SIG-M5 treated with dmso at 0.1 percent for 504 hours (cell line): ENCODE measurements around the gene FNDC3B.
A peak's percentile ranks its signal among the peaks of the same experiment; 100 is the strongest.

Experiments
- DNase-seq: peaks from one replicate; lab custom pipeline; 2025; ENCODE audit not compliant: unreplicated experiment; lab: John Stamatoyannopoulos, UW

FNDC3B gene

GRCh38 chr3:172323894-172324610 is 284.7 kb downstream of the FNDC3B start:
- DNase-seq = no peak

DNA sequence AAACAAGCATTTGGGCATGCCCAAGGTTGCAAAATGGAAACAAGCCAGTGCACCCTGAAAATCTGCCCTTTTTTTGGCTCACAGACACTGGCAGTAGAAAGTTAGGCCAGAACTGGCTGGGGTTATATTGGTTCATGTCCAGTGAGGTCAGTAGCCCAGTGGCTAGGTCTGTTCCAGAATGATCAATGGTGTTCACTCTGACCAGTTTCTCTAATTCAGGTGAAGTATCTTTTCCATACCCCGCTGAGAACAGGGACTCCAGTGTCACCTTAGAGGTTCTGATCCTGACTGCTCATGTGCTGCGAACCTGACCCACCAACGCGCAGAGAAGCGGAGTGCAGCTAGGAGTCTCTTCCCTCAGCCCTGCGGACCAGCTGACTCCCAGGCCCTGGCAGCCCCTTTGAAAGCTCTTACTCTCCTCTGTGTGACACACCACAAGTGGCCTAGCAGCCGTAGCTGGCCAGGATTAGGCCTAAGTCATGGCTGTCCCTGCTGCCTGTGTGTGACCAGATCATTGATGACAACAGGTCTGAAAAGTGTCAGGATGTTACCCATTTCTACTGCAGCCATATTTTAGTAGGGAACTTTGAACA is 285.3 kb downstream of the FNDC3B start:
- DNase-seq = no peak

- DNase-seq = no peak
Observed at GRCh38 chr3:172325461-172325860, 286.1 kb downstream of the FNDC3B start.

DNA sequence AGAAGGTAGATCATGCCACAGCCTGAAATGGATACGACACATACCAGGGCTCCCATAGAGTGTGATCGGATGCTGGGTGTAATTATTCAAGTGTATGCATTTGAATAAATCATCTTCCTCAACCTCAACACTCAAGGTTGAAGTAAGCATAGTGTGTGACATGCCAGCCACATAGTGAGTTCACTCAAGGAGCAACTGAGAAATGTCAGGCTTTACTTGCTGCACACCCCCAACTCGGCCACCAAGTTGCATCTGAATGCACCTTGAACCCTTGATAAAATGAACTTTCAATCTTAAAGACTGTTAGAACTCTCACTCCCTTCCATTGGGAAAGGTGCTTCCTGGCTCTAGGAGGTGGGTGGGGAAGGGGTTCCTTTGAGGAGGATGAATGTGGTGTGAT is 287.6 kb downstream of the FNDC3B start:
- DNase-seq = no peak

GRCh38 chr3:172328282-172328681 is 288.9 kb downstream of the FNDC3B start:
- no peak for DNase-seq

- DNase-seq = no peak
Observed at GRCh38 chr3:172329070-172329469, 289.7 kb downstream of the FNDC3B start.

DNA sequence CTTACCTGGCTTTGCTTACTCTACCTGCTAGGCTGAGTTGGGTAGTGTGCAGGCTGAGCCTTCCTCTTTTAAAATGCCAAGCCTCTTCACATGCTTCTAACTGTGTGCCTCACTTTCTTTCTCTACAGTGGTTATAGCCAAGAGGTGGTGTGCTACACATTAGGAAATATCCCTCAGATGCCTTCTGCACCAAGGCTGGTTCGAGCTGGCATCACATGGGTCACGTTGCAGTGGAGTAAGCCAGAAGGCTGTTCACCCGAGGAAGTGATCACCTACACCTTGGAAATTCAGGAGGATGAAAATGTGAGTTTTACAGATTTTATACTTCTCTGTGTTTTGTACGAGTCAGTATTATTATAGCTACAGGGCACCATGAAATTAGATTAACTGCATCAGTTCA is 291.0 kb downstream of the FNDC3B start:
- no peak for DNase-seq

GRCh38 chr3:172332256-172333041 is 293.1 kb downstream of the FNDC3B start:
- peak; percentile 45 for DNase-seq

GRCh38 chr3:172333042-172333377 is 293.6 kb downstream of the FNDC3B start:
- DNase-seq = no peak

DNA sequence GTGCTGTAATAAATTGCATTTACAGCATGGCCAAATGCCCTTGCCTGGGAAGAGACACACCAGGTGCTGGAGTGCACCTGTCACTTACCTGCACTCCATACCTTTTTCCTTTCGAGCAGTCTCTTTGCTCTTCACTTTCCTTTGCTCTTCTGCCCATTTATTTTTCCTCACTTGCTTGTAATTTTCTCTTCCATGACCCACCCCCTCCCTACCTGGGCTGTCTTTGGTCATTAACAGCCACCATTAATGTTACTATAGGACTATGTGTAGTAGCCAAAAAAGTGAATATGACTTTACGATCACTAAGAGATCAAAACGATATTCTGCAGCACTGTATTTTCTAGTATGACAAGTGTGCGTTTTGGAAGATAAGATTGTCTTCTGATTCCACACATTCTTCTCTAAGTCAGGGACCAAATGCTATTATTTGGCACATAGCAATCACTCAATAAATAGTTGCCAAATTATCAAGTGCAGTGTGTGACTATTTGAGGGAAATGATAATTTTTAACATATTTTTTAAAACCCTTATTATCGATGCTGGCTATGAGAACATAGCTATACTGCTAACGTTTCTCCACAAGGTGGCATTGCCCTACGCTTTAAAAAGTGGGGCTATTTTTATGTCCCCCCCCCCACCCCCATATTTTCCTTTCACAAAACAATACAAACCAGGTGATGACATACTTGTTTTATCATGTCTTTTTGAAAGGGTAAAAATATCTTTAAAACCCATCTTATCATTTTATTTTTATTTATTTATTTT is 294.5 kb downstream of the FNDC3B start:
- DNase-seq = no peak

- DNase-seq = no peak
Observed at GRCh38 chr3:172334671-172335207, 295.4 kb downstream of the FNDC3B start.

DNA sequence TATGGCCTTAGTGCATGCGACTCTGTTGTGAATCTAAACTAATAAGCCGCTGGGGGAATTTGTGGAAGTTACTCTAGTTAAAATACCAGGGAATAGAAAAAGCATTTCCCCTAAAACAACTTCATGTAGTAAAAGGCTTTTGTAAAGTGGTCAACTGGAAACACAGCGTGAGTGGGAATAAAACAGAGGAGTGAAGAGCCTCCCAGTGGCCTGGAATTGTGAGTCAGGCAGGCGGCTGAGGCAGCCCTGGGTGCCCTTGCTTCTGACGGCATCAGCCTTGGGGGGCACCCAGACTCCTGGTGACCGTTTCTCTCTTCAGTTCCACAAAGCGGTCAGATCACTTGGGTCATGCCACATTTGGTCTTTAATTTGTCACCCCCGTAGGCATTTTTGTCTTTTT is 300.5 kb downstream of the FNDC3B start:
- DNase-seq = no peak

DNA sequence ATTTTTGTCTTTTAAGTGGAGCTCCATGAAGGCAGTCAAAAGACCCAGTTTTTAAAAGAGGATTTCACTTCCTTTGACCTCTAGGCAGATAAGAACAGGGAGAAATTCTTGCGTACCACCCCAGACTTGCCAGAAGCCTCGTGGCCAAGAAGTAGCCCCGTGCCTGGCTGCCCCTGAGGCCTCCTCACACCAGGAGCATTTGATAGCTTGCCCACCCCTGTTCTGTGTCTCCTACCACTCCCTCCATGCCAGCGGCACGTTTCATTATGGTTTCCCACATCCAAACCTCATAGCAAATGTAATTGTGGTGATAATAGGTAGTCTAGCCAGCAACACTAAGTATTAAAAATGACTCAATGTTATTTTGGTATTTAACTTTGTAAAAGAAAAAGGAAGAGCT is 301.2 kb downstream of the FNDC3B start:
- DNase-seq = no peak

GRCh38 chr3:172341482-172342059 is 302.2 kb downstream of the FNDC3B start:
- peak; percentile 70 for DNase-seq

DNA sequence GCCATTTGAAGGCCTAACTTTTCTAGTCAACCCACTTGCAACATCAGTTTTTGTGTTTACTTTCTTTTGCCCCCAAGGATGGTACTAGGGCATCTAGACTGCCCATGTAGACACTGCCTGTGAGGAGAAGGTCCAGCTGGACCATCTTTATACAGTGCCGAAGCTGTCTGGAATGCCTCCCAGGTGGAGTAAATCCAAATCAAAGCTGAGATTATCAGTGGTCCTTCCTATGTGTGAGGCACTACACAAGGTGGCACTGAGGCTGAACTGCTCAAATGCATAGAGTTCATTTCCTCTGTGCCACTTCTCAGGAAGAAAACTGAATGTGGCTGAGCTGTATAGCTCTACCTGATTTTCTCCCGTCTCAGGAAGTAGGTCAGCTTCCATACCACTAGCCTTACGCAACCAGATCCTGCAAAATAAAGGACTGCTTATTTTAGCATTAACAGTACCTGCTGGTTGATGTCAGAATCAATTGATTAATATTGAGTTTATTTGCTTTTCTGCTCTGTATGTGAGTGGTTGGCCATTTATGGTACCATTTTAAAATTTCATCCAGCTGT is 302.8 kb downstream of the FNDC3B start:
- no peak for DNase-seq

DNA sequence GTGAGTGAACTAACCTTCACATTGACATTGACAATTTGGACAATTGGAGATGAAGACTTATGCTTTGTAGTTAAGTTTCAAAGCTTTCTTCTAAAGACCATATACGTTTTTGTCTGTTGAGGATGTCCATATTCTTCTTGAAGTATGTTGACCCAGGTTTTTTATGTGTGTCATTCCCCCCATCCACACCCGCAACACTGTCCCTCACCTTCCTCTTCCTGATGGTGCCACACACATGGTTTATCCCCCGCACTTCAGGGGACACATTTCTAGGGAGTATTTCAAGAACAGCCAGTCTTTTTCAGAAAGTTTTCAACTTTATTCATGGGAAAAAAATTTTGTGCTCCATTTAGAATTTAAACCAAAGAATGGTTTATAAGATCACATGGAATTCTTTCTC is 303.7 kb downstream of the FNDC3B start:
- no peak for DNase-seq

GRCh38 chr3:172343979-172344378 is 304.6 kb downstream of the FNDC3B start:
- no peak for DNase-seq

DNA sequence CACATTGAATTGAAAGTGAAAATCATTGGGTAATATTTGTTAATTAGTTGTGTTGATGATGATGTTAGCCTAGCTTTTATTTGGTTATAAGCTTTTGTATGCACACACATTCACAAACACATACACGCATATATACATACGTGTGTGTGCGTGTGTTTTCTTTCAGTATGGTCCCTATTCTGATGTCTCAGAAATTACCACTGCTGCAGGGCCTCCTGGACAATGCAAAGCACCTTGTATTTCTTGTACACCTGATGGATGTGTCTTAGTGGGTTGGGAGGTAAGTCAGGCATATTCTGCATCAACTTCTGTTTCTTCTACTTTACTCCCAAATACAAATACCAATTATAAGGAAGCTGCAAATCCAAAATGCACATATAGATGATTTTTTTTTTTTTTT is 306.8 kb downstream of the FNDC3B start:
- DNase-seq = no peak

- DNase-seq = no peak
Observed at GRCh38 chr3:172347895-172348679, 308.7 kb downstream of the FNDC3B start.
